IMR-90 (cell line): ENCODE results near the gene RPTOR. TPM values are rescaled to one million over a fixed set of nuclear protein-coding genes. Genes with fewer than 3 reads are reported as not detected.

Experiments used
- ATAC-seq: fragments of 200-7000 bp; cut with Tn5 transposase; 2 replicates; pipeline ENCODE4 v1.9.1; 2020; ENCODE audit warnings: low read depth, mild to moderate bottlenecking, moderate library complexity
- BruUV-seq: library from RNA; stranded (reverse); fragments of 400-500 nt; replicated peaks from 2 replicates; lab custom pipeline; 2021; lab: Mats Ljungman, UMichigan
- CTCF ChIA-PET: fragments of 300-600 bp; formaldehyde crosslinking; extraction: SDS; loops from one replicate; lab custom pipeline; 2021; ENCODE audit warnings: antibody characterized with exemption; lab: Yijun Ruan, JAX
- POLR2A ChIA-PET: fragments of 300-600 bp; sonication (Branson Sonifier 250); formaldehyde crosslinking; loops from one replicate; lab custom pipeline; 2022; ENCODE audit warnings: antibody characterized with exemption; ENCODE audit not compliant: unreplicated experiment; lab: Charles Lee
- DNase-seq: peaks from one replicate; pipeline ENCODE4 v3.0.0; 2013
- H2AFZ ChIP-seq: replicated peaks from 2 replicates; pipeline ENCODE3; 2013; ENCODE audit warnings: low read length, mild to moderate bottlenecking; ENCODE audit not compliant: poor library complexity
- H2AK5ac ChIP-seq: 2 replicates; pipeline ENCODE4 v1.6.1; 2013; ENCODE audit warnings: low read depth, low read length, inconsistent platforms
- H2AK9ac ChIP-seq: replicated peaks from 2 replicates; pipeline ENCODE3; 2013; ENCODE audit warnings: mild to moderate bottlenecking, low read depth, low read length, moderate library complexity; ENCODE audit not compliant: poor library complexity
- H2BK120ac ChIP-seq: 2 replicates; pipeline ENCODE4 v1.6.1; 2013; ENCODE audit warnings: low read depth, low read length, inconsistent platforms
- H2BK15ac ChIP-seq: 3 replicates; pipeline ENCODE4 v1.6.1; 2013; ENCODE audit warnings: low read depth, low read length, inconsistent platforms
- H2BK20ac ChIP-seq: 2 replicates; pipeline ENCODE4 v1.6.1; 2013; ENCODE audit warnings: low read depth, mild to moderate bottlenecking, inconsistent platforms, low read length, moderate library complexity
- H2BK5ac ChIP-seq: 2 replicates; pipeline ENCODE4 v1.6.1; 2013; ENCODE audit warnings: mild to moderate bottlenecking, low read depth, low read length, inconsistent platforms; ENCODE audit not compliant: poor library complexity, severe bottlenecking
- H3K14ac ChIP-seq: replicated peaks from 2 replicates; pipeline ENCODE4 v1.6.1; 2013; ENCODE audit warnings: low read depth, low read length, inconsistent platforms
- H3K18ac ChIP-seq: 2 replicates; pipeline ENCODE4 v1.6.1; 2013; ENCODE audit warnings: low read depth, low read length, control low read depth
- H3K23ac ChIP-seq: 2 replicates; pipeline ENCODE4 v1.6.1; 2013; ENCODE audit warnings: low read depth, low read length, inconsistent platforms
- H3K27ac ChIP-seq: 2 replicates; pipeline ENCODE4 v1.5.1; 2013; ENCODE audit warnings: mild to moderate bottlenecking, control low read depth, low read length; ENCODE audit not compliant: insufficient read depth
- H3K27me3 ChIP-seq: 2 replicates; pipeline ENCODE4 v1.6.1; 2013; ENCODE audit warnings: low read length; ENCODE audit not compliant: control insufficient read depth, insufficient read depth
- H3K36me3 ChIP-seq: 2 replicates; pipeline ENCODE4 v1.6.1; 2013; ENCODE audit warnings: low read length, mixed read lengths; ENCODE audit not compliant: control insufficient read depth, insufficient read depth
- H3K4ac ChIP-seq: 2 replicates; pipeline ENCODE4 v1.6.1; 2013; ENCODE audit warnings: low read depth, low read length, inconsistent platforms
- H3K4me1 ChIP-seq: 2 replicates; pipeline ENCODE4 v1.6.1; 2013; ENCODE audit warnings: low read length, mixed read lengths; ENCODE audit not compliant: control insufficient read depth, insufficient read depth
- H3K4me2 ChIP-seq: 2 replicates; pipeline ENCODE4 v1.6.1; 2013; ENCODE audit warnings: low read depth, mild to moderate bottlenecking, control low read depth, low read length, moderate library complexity
- H3K4me3 ChIP-seq: 2 replicates; pipeline ENCODE4 v1.5.1; 2013; ENCODE audit warnings: low read depth, mild to moderate bottlenecking, control low read depth, low read length, moderate library complexity; ENCODE audit not compliant: insufficient read depth
- H3K56ac ChIP-seq: 2 replicates; pipeline ENCODE4 v1.6.1; 2013; ENCODE audit warnings: low read length, inconsistent platforms; ENCODE audit not compliant: insufficient read depth; ENCODE audit errors: extremely low read depth
- H3K79me1 ChIP-seq, 2 experiments: 2 replicates each; pipeline ENCODE4 v1.6.1; 2013; ENCODE audit warnings: low read length in 2 of 2, inconsistent platforms in 1 of 2, low read depth in 1 of 2
- H3K9ac ChIP-seq: 2 replicates; pipeline ENCODE4 v1.6.1; 2013; ENCODE audit warnings: low read depth, low read length, control low read depth
- H3K9me1 ChIP-seq: 2 replicates; pipeline ENCODE4 v1.6.1; 2013; ENCODE audit warnings: low read length, inconsistent platforms; ENCODE audit not compliant: insufficient read depth
- H3K9me3 ChIP-seq: 2 replicates; pipeline ENCODE4 v1.6.1; 2013; ENCODE audit warnings: low read length; ENCODE audit not compliant: control insufficient read depth, insufficient read depth
- H4K20me1 ChIP-seq: 2 replicates; pipeline ENCODE4 v1.6.1; 2013; ENCODE audit warnings: low read length, inconsistent platforms; ENCODE audit not compliant: insufficient read depth
- H4K5ac ChIP-seq: 2 replicates; pipeline ENCODE4 v1.6.1; 2013; ENCODE audit warnings: mild to moderate bottlenecking, low read depth, low read length, control low read depth
- H4K8ac ChIP-seq, 2 experiments: 2 replicates each; pipeline ENCODE4 v1.6.1; 2013; ENCODE audit warnings: low read depth in 2 of 2, low read length in 2 of 2, control low read depth in 1 of 2, inconsistent platforms in 1 of 2
- H4K91ac ChIP-seq: 2 replicates; pipeline ENCODE4 v1.6.1; 2013; ENCODE audit warnings: low read depth, low read length, inconsistent platforms; ENCODE audit not compliant: insufficient read depth
- CEBPB ChIP-seq: IDR thresholded peaks from 2 replicates; pipeline ENCODE4 v1.6.1; 2012; ENCODE audit warnings: low read depth, low read length, improper control_type of control experiment
- CHD1 ChIP-seq: IDR thresholded peaks from 2 replicates; pipeline ENCODE4 v1.6.1; 2012; ENCODE audit warnings: low read depth, low read length, improper control_type of control experiment
- FOS ChIP-seq: fragments of 150-350 bp; IDR thresholded peaks from 2 replicates; pipeline ENCODE4 v1.6.1; 2016; ENCODE audit warnings: low read depth, low read length
- MXI1 ChIP-seq: IDR thresholded peaks from 2 replicates; pipeline ENCODE4 v1.6.1; 2012; ENCODE audit warnings: low read depth, mild to moderate bottlenecking, low read length, moderate library complexity, borderline replicate concordance
- NFE2L2 ChIP-seq: fragments of 150-350 bp; IDR thresholded peaks from 2 replicates; pipeline ENCODE4 v1.6.1; 2016; ENCODE audit warnings: low read depth, mild to moderate bottlenecking, low read length
- POLR2A ChIP-seq: IDR thresholded peaks from 2 replicates; pipeline ENCODE4 v1.6.1; 2012; ENCODE audit warnings: mild to moderate bottlenecking, low read depth, low read length
- WGBS, 2 experiments: methylation state at CpG; one replicate each; pipeline versions ENCODE4 v1.1.5 to v1.1.7; 2013; ENCODE audit warnings: missing lambda C conversion rate in 2 of 2; ENCODE audit not compliant: insufficient read length in 1 of 2; ENCODE audit errors: extremely low coverage in 2 of 2; 5-methylcytosine and 5-hydroxymethylcytosine counted together
- dilution Hi-C: fragments of 300-500 bp; cut with HindIII; formaldehyde crosslinking; loops from one replicate; pipeline ENCODE4 v1.14.3; 2018; ENCODE audit warnings: low sequenced_read_pairs; ENCODE audit not compliant: unreplicated experiment
- in situ Hi-C: fragments of 300-500 bp; cut with MboI; formaldehyde crosslinking; loops from 3 replicates; pipeline ENCODE4 v1.14.3; 2019; ENCODE audit warnings: low sequenced_read_pairs, inconsistent platforms, mixed read lengths
- intact Hi-C: fragments of 100-400 bp; cut with micrococcal nuclease; formaldehyde crosslinking; loops from 2 replicates; pipeline ENCODE4 v1.10.0; 2022
- polyA plus RNA-seq, 3 experiments: library from polyadenylated mRNA; depleted of rRNA; stranded (reverse); fragments of >200 nt; gene quantifications; 2 replicates each; pipeline ENCODE4 v1.2.3, GENCODE V29; 2012; ENCODE audit warnings: low replicate concordance in 1 of 3
- total RNA-seq: library from RNA; depleted of rRNA; stranded (reverse); fragments of >200 nt; gene quantifications from 2 replicates; pipeline ENCODE4 v1.2.3, GENCODE V29; 2012
- TF ChIP-seq, protein P1 (sequence below): conservative IDR thresholded peaks from 2 replicates; pipeline ENCODE4 v1.5.1; 2012; ENCODE audit warnings: mild to moderate bottlenecking, low read depth, low read length, improper control_type of control experiment

The RPTOR gene
- total and polyA plus RNA-seq, 2 of the 4 experiments (the other 2 are of a cell fraction), result 10.8 to 14.7 TPM

DNA sequence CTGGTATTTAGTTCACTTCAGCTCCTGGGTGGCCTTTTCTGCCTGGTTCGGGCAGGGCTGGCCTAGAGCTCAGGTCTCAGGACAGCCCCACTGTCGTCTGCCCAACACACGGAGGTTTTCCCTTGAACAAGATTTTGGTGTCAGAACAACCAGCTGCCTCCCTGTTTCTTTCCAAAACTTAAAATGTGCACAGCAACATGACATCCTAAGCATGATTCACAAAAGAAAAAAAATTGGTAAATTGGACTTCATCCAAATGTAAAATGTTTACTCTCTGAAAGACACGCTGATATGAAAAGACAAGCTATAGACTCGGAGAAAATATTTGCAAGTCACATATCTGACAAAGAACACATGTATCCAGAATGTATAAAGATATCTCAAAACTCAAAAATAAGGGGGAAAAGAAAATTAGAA is 249.2 kb downstream of the RPTOR start:
- H3K27me3 ChIP-seq, result no peaks in the 10 kb centered on the region
- no TSS peak for BruUV-seq
- peak overlapping the region; percentile 67 for H3K9ac ChIP-seq
- H4K8ac ChIP-seq, result peak overlapping the region; percentile 92 to 97
- ChIA-PET CTCF (interaction anchor here (0.5 to 0.7 kb wide), 2 partner anchors 33 to 38 kb away, joined by 3 read pairs; no protein-coding TSS in a partner anchor), POLR2A (interaction anchor here (0.7 kb wide), 1 partner anchor 363 kb away, joined by 4 read pairs; no protein-coding TSS in a partner anchor)
- 0 out of 2 replicates have a peak, but pooled peaks cover 2% of the 10 kb centered on the region for H3K36me3 ChIP-seq
- peak overlapping the region; percentile 91 for H3K23ac ChIP-seq
- WGBS, 2 experiments, result no CpG with 5 or more reads among the region's 5 CpGs
- peak overlapping the region; percentile 38 for H2AFZ ChIP-seq
- intact Hi-C loops, result no loop called here
- dilution Hi-C loops, result no loop called here
- peaks cover 50% of the 10 kb centered on the region for H3K9me1 ChIP-seq
- peak overlapping the region; percentile 99; the same call in 2 of the 3 replicates for H2BK15ac ChIP-seq
- peak overlapping the region; percentile 91 for H2BK20ac ChIP-seq
- peaks cover 35 to 75% of the 10 kb centered on the region in 2 experiments for H3K79me1 ChIP-seq
- peak overlapping the region; percentile 82 for H3K56ac ChIP-seq
- H3K27ac ChIP-seq, result peak overlapping the region; percentile 96
- peaks cover 51% of the 10 kb centered on the region for H3K4me1 ChIP-seq
- H4K91ac ChIP-seq, result peak overlapping the region; percentile 97
- no peak overlapping the region for H3K4me3 ChIP-seq
- peak; percentile 2 for ATAC-seq
- peak overlapping the region; percentile 21; the same call in 1 of the 2 replicates for H3K4me2 ChIP-seq
- H4K20me1 ChIP-seq, result no peaks in the 10 kb centered on the region
- peak overlapping the region; percentile 100 for H2AK5ac ChIP-seq
- peak overlapping the region; percentile 76 for H2AK9ac ChIP-seq
- DNase-seq, result peak; percentile 85
- in situ Hi-C loops, result no loop called here
- H3K4ac ChIP-seq, result peak overlapping the region; percentile 98
- no peaks in the 10 kb centered on the region for H3K9me3 ChIP-seq
- peak overlapping the region; percentile 97 for H3K18ac ChIP-seq
- peak overlapping the region; percentile 95 for H3K14ac ChIP-seq
- peak overlapping the region; percentile 100 for H2BK5ac ChIP-seq
- H4K5ac ChIP-seq, result peak overlapping the region; percentile 93
- TF ChIP-seq POLR2A (peak; percentile 25; the same call in 1 of the 2 replicates), CHD1 (no peak), CEBPB (no peak), NFE2L2 (no peak), MXI1 (no peak), FOS (0 out of 2 replicates have a peak, but pooled peaks have one; percentile 33)
- TF ChIP-seq, protein P1, sequence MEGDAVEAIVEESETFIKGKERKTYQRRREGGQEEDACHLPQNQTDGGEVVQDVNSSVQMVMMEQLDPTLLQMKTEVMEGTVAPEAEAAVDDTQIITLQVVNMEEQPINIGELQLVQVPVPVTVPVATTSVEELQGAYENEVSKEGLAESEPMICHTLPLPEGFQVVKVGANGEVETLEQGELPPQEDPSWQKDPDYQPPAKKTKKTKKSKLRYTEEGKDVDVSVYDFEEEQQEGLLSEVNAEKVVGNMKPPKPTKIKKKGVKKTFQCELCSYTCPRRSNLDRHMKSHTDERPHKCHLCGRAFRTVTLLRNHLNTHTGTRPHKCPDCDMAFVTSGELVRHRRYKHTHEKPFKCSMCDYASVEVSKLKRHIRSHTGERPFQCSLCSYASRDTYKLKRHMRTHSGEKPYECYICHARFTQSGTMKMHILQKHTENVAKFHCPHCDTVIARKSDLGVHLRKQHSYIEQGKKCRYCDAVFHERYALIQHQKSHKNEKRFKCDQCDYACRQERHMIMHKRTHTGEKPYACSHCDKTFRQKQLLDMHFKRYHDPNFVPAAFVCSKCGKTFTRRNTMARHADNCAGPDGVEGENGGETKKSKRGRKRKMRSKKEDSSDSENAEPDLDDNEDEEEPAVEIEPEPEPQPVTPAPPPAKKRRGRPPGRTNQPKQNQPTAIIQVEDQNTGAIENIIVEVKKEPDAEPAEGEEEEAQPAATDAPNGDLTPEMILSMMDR, result no peak
- H2BK120ac ChIP-seq, result peak overlapping the region; percentile 100
